ENCODE measurements around the gene JUN.

JUN gene

GRCh38 chr1:58765441-58765840 is 18.4 kb downstream of the JUN start:
- no peak for DNase-seq (ENCODE audit: extremely low read depth, low read depth)
- TF ChIP-seq, protein P1, sequence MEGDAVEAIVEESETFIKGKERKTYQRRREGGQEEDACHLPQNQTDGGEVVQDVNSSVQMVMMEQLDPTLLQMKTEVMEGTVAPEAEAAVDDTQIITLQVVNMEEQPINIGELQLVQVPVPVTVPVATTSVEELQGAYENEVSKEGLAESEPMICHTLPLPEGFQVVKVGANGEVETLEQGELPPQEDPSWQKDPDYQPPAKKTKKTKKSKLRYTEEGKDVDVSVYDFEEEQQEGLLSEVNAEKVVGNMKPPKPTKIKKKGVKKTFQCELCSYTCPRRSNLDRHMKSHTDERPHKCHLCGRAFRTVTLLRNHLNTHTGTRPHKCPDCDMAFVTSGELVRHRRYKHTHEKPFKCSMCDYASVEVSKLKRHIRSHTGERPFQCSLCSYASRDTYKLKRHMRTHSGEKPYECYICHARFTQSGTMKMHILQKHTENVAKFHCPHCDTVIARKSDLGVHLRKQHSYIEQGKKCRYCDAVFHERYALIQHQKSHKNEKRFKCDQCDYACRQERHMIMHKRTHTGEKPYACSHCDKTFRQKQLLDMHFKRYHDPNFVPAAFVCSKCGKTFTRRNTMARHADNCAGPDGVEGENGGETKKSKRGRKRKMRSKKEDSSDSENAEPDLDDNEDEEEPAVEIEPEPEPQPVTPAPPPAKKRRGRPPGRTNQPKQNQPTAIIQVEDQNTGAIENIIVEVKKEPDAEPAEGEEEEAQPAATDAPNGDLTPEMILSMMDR (IDR thresholded peaks at IDR 0.05; ENCODE audit: low read depth, low read length, missing control alignments), result no peak

GRCh38 chr1:58765006-58765405 is 18.8 kb downstream of the JUN start:
- TF ChIP-seq, protein P1 (IDR thresholded peaks at IDR 0.05; ENCODE audit: low read depth, low read length, missing control alignments), result no peak
- H3K4me3 ChIP-seq (replicated peaks; ENCODE audit: low read depth, low read length), result no peak overlapping the region
- no peak for DNase-seq (ENCODE audit: extremely low read depth, low read depth)

More at GRCh38 chr1:58765441-58765840, 18.4 kb downstream of the JUN start:
- no peak overlapping the region for H3K4me3 ChIP-seq (replicated peaks; ENCODE audit: low read depth, low read length)

DNA sequence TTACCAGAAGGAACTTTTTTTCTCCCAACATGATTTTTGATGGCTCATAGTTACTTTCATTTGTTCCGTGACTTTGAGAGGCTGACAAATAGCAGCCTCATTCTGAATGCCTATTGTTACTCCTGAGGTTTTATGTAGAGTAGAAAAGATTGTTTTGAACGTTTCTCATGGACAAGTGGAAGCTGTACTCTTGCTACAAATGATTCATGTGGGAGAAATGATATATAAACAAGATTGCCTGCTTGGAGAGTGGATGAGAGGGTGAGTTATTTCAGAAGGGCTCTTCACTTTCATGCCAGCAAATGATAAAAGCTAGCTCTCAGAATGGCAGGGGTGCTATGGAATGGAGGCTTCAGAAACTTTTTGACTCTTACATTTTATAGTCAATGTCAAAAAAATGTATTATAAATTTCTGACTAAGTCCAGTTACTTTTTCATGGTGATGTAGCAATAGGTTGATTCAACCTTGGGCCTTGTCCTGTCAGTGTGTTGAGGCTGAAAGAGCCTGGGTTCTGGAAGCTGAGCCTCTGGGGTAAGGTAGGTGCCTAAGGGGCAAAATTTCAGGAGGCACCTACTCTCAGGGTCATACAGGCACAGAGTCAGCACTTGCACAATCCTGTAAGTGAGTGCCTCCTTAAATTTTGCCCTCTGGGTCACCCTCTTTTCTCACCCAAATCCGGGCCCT is 19.4 kb downstream of the JUN start:
- TF ChIP-seq, protein P1 (IDR thresholded peaks at IDR 0.05; ENCODE audit: low read depth, low read length, missing control alignments), result no peak
- no peak for DNase-seq (ENCODE audit: extremely low read depth, low read depth)
- H3K4me3 ChIP-seq (replicated peaks; ENCODE audit: low read depth, low read length), result no peak overlapping the region

GRCh38 chr1:58763214-58763613 is 20.6 kb downstream of the JUN start:
- H3K4me3 ChIP-seq (replicated peaks; ENCODE audit: low read depth, low read length), result no peak overlapping the region
- TF ChIP-seq, protein P1 (IDR thresholded peaks at IDR 0.05; ENCODE audit: low read depth, low read length, missing control alignments), result no peak
- DNase-seq (ENCODE audit: extremely low read depth, low read depth), result no peak

DNA sequence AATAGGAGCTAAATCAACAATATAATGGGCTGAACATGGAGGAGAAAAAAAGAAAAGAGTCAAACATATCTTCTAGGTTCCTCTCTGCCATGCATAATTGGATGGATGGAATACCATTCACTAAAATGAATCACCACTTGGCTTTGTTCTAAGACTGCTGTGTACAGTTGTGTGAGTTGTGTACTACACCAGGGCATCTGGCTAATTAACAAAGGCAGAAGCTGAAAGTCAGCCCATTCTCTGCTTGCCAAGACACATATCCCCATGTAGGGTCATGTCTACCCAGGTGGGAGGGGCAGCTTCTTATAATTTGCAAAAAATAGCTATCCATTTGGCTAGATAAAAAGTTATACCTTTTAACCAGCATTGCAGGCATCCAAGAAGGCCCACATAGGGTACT is 21.0 kb downstream of the JUN start:
- H3K4me3 ChIP-seq (replicated peaks; ENCODE audit: low read depth, low read length), result no peak overlapping the region
- no peak for DNase-seq (ENCODE audit: extremely low read depth, low read depth)
- TF ChIP-seq, protein P1 (IDR thresholded peaks at IDR 0.05; ENCODE audit: low read depth, low read length, missing control alignments), result no peak

DNA sequence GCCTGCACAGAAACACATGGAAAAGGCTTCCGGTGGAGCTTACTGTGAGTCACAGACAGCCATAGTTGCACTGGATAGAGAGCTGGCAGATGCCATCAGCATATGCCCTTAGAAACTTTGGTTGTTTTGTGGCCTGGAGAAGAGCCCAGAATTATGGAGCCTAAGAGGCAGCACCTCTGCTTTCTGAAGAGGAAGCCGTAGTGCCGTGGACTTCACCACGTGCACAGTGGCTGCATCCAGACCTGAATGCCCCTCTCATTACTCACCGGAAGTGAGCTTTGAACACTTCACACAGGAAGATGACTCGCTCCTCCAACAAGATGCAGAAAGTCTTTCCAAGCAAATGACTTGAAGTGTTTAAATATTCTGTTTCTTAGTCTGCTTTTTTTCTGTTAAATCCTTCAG is 28.4 kb downstream of the JUN start:
- DNase-seq (ENCODE audit: extremely low read depth, low read depth), result peak; percentile 100
- TF ChIP-seq, protein P1 (IDR thresholded peaks at IDR 0.05; ENCODE audit: low read depth, low read length, missing control alignments), result no peak
- H3K4me3 ChIP-seq (replicated peaks; ENCODE audit: low read depth, low read length), result no peak overlapping the region

Data from HFF-Myc (cell line).